SK-N-SH (cell line): Measurements from ENCODE around the gene GPR137. TPM values are rescaled to one million over a fixed set of nuclear protein-coding genes. Genes with fewer than 3 reads are reported as not detected.

Experiments used
- CTCF ChIA-PET: fragments of 300-600, 350-600 bp; formaldehyde crosslinking; extraction: SDS; loops from one replicate; lab custom pipeline; 2021; lab: Yijun Ruan, JAX
- POLR2A ChIA-PET: fragments of 350-600 bp; sonication (Branson Sonifier 250); formaldehyde crosslinking; extraction: SDS; loops from one replicate; lab custom pipeline; 2020; ENCODE audit warnings: antibody characterized with exemption, inconsistent platforms; lab: Yijun Ruan, JAX
- DNase-seq: peaks from one replicate; pipeline ENCODE4 v3.0.0; 2012
- H2AFZ ChIP-seq: fragments of 200-600 bp; sonication (generic); 2 replicates; pipeline ENCODE4 v1.8.1; 2016; ENCODE audit warnings: antibody characterized with exemption, mild to moderate bottlenecking, low read depth
- H3F3A ChIP-seq: fragments of 200-600 bp; sonication (generic); replicated peaks from 2 replicates; pipeline ENCODE3; 2016; ENCODE audit warnings: antibody characterized with exemption, mild to moderate bottlenecking; ENCODE audit not compliant: insufficient read depth
- H3K27ac ChIP-seq, 2 experiments: fragments of 200-500 bp in 1 of 2; fragments of 200-600 bp in 1 of 2; sonication (Bioruptor generic) in 1 of 2; sonication (generic), shearing (Covaris generic) in 1 of 2; 2 replicates each; pipeline versions ENCODE4 v1.5.1 to v1.6.1; 2014 to 2016; ENCODE audit warnings: low read depth in 2 of 2, inconsistent platforms in 1 of 2, low read length in 1 of 2, mild to moderate bottlenecking in 1 of 2, mixed read lengths in 1 of 2
- H3K27me3 ChIP-seq: fragments of 200-600 bp; sonication (generic), shearing (Covaris generic); 2 replicates; pipeline ENCODE4 v1.6.1; 2016; ENCODE audit warnings: mixed run types; ENCODE audit not compliant: insufficient read depth
- H3K36me3 ChIP-seq, 2 experiments: fragments of 200-500 bp in 1 of 2; fragments of 200-600 bp in 1 of 2; sonication (Bioruptor generic) in 1 of 2; sonication (generic) in 1 of 2; replicated peaks in 1 of 2; 2 replicates each; pipeline versions ENCODE3 to v1.5.1; 2014 to 2016; ENCODE audit warnings: low read length in 1 of 2, mild to moderate bottlenecking in 1 of 2; ENCODE audit not compliant: insufficient read depth in 2 of 2, control insufficient read depth in 1 of 2
- H3K4me1 ChIP-seq, 2 experiments: fragments of 200-500 bp in 1 of 2; fragments of 200-600 bp in 1 of 2; sonication (Bioruptor generic) in 1 of 2; sonication (generic), shearing (Covaris generic) in 1 of 2; 2 replicates each; pipeline versions ENCODE4 v1.5.1 to v1.6.1; 2014 to 2016; ENCODE audit warnings: low read depth in 1 of 2, low read length in 1 of 2, mixed run types in 1 of 2; ENCODE audit not compliant: insufficient read depth in 2 of 2, control insufficient read depth in 1 of 2
- H3K4me2 ChIP-seq: fragments of 200-600 bp; sonication (generic), shearing (Covaris generic); 2 replicates; pipeline ENCODE4 v1.6.1; 2017; ENCODE audit warnings: mixed run types
- H3K4me3 ChIP-seq, 2 experiments: fragments of 200-500 bp in 1 of 2; fragments of 200-600 bp in 1 of 2; sonication (Bioruptor generic) in 1 of 2; sonication (generic), shearing (Covaris generic) in 1 of 2; 2 replicates each; pipeline versions ENCODE4 v1.5.1 to v1.8.1; 2014 to 2016; ENCODE audit warnings: low read depth in 2 of 2, inconsistent platforms in 1 of 2, low read length in 1 of 2, mild to moderate bottlenecking in 1 of 2, mixed read lengths in 1 of 2, moderate library complexity in 1 of 2
- H3K79me2 ChIP-seq: fragments of 200-600 bp; sonication (generic); 2 replicates; pipeline ENCODE4 v1.8.1; 2017; ENCODE audit warnings: mild to moderate bottlenecking; ENCODE audit not compliant: insufficient read depth
- H3K9ac ChIP-seq: fragments of 200-600 bp; sonication (generic); 2 replicates; pipeline ENCODE4 v1.6.1; 2017; ENCODE audit warnings: mixed run types
- H3K9me2 ChIP-seq: fragments of 200-600 bp; sonication (generic); 2 replicates; pipeline ENCODE4 v1.6.1; 2017; ENCODE audit warnings: mixed run types
- H3K9me3 ChIP-seq: fragments of 200-600 bp; sonication (generic); 2 replicates; pipeline ENCODE4 v1.6.1; 2017; ENCODE audit warnings: mixed run types, mild to moderate bottlenecking, moderate library complexity
- H4K20me1 ChIP-seq: fragments of 200-600 bp; sonication (generic); 2 replicates; pipeline ENCODE4 v1.6.1; 2017; ENCODE audit warnings: mild to moderate bottlenecking, mixed run types; ENCODE audit not compliant: insufficient read depth
- ELF1 ChIP-seq: IDR thresholded peaks from 2 replicates; pipeline ENCODE4 v1.4.0; 2012
- EZH2phosphoT487 ChIP-seq: fragments of 200-600 bp; sonication (generic); IDR thresholded peaks from 2 replicates; pipeline ENCODE4 v1.6.1; 2017; ENCODE audit warnings: low read depth, mixed run types, mild to moderate bottlenecking, antibody characterized with exemption, moderate library complexity, borderline replicate concordance
- FOXJ3 ChIP-seq: sonication (generic); formaldehyde crosslinking; IDR thresholded peaks from 2 replicates; pipeline ENCODE4 v1.5.1; 2020; ENCODE audit warnings: mild to moderate bottlenecking, missing genetic modification reagents
- FOXM1 ChIP-seq: IDR thresholded peaks from 2 replicates; pipeline ENCODE4 v1.4.0; 2012; ENCODE audit warnings: low read depth, mild to moderate bottlenecking
- GABPA ChIP-seq: IDR thresholded peaks from 2 replicates; pipeline ENCODE4 v1.4.0; 2012; ENCODE audit warnings: low read depth, mild to moderate bottlenecking
- GATA2 ChIP-seq: sonication (generic); formaldehyde crosslinking; IDR thresholded peaks from 2 replicates; pipeline ENCODE4 v1.5.0; 2020; ENCODE audit warnings: mild to moderate bottlenecking, missing genetic modification reagents
- JUND ChIP-seq: IDR thresholded peaks from 2 replicates; pipeline ENCODE4 v1.4.0; 2012
- MXI1 ChIP-seq: IDR thresholded peaks from 2 replicates; pipeline ENCODE4 v1.6.1; 2012; ENCODE audit warnings: mild to moderate bottlenecking, low read depth, low read length, improper control_type of control experiment
- NFIC ChIP-seq: IDR thresholded peaks from 2 replicates; pipeline ENCODE4 v1.4.0; 2012; ENCODE audit warnings: borderline replicate concordance
- POLR2AphosphoS5 ChIP-seq: IDR thresholded peaks from 2 replicates; pipeline ENCODE4 v1.6.1; 2012; ENCODE audit warnings: low read depth, low read length
- REST ChIP-seq: IDR thresholded peaks from 2 replicates; pipeline ENCODE4 v1.6.1; 2012; ENCODE audit warnings: mild to moderate bottlenecking, low read depth, low read length, moderate library complexity
- RFX5 ChIP-seq: IDR thresholded peaks from 2 replicates; pipeline ENCODE4 v1.6.1; 2012; ENCODE audit warnings: mild to moderate bottlenecking, improper control_type of control experiment, low read length
- RXRA ChIP-seq: IDR thresholded peaks from 2 replicates; pipeline ENCODE4 v1.4.0; 2012; ENCODE audit warnings: low read depth, mild to moderate bottlenecking, borderline replicate concordance
- SIN3A ChIP-seq: IDR thresholded peaks from 2 replicates; pipeline ENCODE4 v1.6.1; 2012; ENCODE audit warnings: low read depth, mild to moderate bottlenecking, low read length, moderate library complexity, borderline replicate concordance
- WGBS: methylation state at CpG from one replicate; pipeline ENCODE4 v1.1.6; 2017; ENCODE audit warnings: low lambda C conversion rate; 5-methylcytosine and 5-hydroxymethylcytosine counted together
- polyA plus RNA-seq, 3 experiments: library from polyadenylated mRNA; depleted of rRNA; stranded (reverse); fragments of >200 nt; gene quantifications; 2 replicates each; pipeline ENCODE4 v1.2.3, GENCODE V29; 2012
- TF ChIP-seq, protein P1 (sequence below): IDR thresholded peaks from 2 replicates; pipeline ENCODE4; 2012
- TF ChIP-seq, protein P2 (sequence below): fragments of 150-350 bp; IDR thresholded peaks from 2 replicates; pipeline ENCODE4 v1.6.1; 2016; ENCODE audit warnings: mild to moderate bottlenecking, low read depth, low read length
- TF ChIP-seq, protein P3 (sequence below): IDR thresholded peaks from 2 replicates; pipeline ENCODE4 v1.4.0; 2012; ENCODE audit warnings: low read depth, borderline replicate concordance

GPR137 gene
- polyA plus RNA-seq, 1 of the 3 experiments (the other 2 are of a cell fraction) = 29.9 TPM

DNA sequence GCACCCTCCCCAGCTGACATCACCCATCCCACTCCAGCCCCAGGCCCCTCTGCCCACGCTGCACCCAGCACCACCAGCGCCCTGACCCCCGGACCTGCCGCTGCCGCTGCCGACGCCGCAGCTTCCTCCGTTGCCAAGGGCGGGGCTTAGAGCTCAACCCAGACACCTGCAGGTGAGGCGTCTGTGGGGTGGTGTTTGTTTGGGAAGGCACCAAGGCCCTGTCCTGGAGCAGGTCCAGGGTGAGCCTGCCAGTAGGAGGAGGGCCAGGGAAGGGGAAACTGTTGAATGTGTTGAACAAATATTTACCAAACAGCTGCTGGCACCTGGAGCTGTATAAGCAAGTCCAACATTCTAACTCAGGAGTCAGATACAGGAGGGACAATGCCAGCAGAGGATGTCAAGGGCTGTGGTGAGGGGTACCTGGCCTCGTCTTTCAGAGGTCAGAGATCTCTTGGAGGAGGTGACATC, 48.1 kb upstream of the GPR137 start:
- Histone ChIP-seq H3K4me1 (peaks cover 10 to 33% of the 10 kb centered on the region in 2 experiments; a peak in 2 of 4 replicates), H2AFZ (no peak overlapping the region), H3K4me3 (no peak overlapping the region), H3K36me3 (peaks cover 0 to 18% of the 10 kb centered on the region in 2 experiments), H4K20me1 (no peaks in the 10 kb centered on the region), H3F3A (peaks cover 31% of the 10 kb centered on the region), H3K79me2 (peaks cover 28% of the 10 kb centered on the region), H3K9me3 (no peaks in the 10 kb centered on the region), H3K9ac (no peak overlapping the region), H3K27ac (no peak overlapping the region), H3K27me3 (no peaks in the 10 kb centered on the region), H3K4me2 (no peak overlapping the region), H3K9me2 (no peaks in the 10 kb centered on the region)
- POLR2A ChIA-PET = interaction anchor here (2.2 kb wide), 1 partner anchor 11 kb away, joined by 5 read pairs; the partner anchor contains the start of genes NUDT22 and TRPT1
- 85% methylated on average over 12 of the region's 12 CpGs for WGBS
- no peak for TF ChIP-seq RFX5
- no peak for TF ChIP-seq FOXM1
- no peak for TF ChIP-seq GABPA
- TF ChIP-seq FOXJ3 = no peak
- no peak for TF ChIP-seq POLR2AphosphoS5
- TF ChIP-seq MXI1 = no peak
- TF ChIP-seq, protein P1, sequence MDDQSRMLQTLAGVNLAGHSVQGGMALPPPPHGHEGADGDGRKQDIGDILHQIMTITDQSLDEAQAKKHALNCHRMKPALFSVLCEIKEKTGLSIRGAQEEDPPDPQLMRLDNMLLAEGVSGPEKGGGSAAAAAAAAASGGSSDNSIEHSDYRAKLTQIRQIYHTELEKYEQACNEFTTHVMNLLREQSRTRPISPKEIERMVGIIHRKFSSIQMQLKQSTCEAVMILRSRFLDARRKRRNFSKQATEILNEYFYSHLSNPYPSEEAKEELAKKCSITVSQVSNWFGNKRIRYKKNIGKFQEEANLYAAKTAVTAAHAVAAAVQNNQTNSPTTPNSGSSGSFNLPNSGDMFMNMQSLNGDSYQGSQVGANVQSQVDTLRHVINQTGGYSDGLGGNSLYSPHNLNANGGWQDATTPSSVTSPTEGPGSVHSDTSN = no peak
- TF ChIP-seq EZH2phosphoT487 = no peak
- TF ChIP-seq, protein P2, sequence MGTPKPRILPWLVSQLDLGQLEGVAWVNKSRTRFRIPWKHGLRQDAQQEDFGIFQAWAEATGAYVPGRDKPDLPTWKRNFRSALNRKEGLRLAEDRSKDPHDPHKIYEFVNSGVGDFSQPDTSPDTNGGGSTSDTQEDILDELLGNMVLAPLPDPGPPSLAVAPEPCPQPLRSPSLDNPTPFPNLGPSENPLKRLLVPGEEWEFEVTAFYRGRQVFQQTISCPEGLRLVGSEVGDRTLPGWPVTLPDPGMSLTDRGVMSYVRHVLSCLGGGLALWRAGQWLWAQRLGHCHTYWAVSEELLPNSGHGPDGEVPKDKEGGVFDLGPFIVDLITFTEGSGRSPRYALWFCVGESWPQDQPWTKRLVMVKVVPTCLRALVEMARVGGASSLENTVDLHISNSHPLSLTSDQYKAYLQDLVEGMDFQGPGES = no peak
- TF ChIP-seq RXRA = no peak
- TF ChIP-seq GATA2 = no peak
- TF ChIP-seq REST = no peak
- TF ChIP-seq JUND = no peak
- TF ChIP-seq SIN3A = no peak
- TF ChIP-seq ELF1 = no peak
- no peak for TF ChIP-seq NFIC
- TF ChIP-seq, protein P3, sequence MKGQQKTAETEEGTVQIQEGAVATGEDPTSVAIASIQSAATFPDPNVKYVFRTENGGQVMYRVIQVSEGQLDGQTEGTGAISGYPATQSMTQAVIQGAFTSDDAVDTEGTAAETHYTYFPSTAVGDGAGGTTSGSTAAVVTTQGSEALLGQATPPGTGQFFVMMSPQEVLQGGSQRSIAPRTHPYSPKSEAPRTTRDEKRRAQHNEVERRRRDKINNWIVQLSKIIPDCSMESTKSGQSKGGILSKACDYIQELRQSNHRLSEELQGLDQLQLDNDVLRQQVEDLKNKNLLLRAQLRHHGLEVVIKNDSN = no peak
- no peak for DNase-seq
- CTCF ChIA-PET = interaction anchor here (1.4 to 1.6 kb wide), 3 partner anchors 15 to 66 kb away, joined by 3 to 8 read pairs (median 5); partner anchors contain the start of gene PLCB3
